PC-3 (cell line): Measurements from ENCODE around the gene NFXL1.

Experiments
- EZH2 ChIP-seq: fragments of 300-600 bp; sonication (generic); IDR thresholded peaks from one replicate; pipeline ENCODE4 v1.6.1; 2017; ENCODE audit warnings: antibody characterized with exemption, mild to moderate bottlenecking, low read length; ENCODE audit not compliant: unreplicated experiment
- TF ChIP-seq, protein P1 (sequence below): fragments of 300-600 bp; sonication (generic); conservative IDR thresholded peaks from 2 replicates; pipeline ENCODE4 v1.5.1; 2017; ENCODE audit warnings: antibody characterized with exemption, low read depth, mild to moderate bottlenecking, low read length

GRCh38 chr4:47915378-47915777 is 995 bp upstream of the NFXL1 start:
- TF ChIP-seq, protein P1, sequence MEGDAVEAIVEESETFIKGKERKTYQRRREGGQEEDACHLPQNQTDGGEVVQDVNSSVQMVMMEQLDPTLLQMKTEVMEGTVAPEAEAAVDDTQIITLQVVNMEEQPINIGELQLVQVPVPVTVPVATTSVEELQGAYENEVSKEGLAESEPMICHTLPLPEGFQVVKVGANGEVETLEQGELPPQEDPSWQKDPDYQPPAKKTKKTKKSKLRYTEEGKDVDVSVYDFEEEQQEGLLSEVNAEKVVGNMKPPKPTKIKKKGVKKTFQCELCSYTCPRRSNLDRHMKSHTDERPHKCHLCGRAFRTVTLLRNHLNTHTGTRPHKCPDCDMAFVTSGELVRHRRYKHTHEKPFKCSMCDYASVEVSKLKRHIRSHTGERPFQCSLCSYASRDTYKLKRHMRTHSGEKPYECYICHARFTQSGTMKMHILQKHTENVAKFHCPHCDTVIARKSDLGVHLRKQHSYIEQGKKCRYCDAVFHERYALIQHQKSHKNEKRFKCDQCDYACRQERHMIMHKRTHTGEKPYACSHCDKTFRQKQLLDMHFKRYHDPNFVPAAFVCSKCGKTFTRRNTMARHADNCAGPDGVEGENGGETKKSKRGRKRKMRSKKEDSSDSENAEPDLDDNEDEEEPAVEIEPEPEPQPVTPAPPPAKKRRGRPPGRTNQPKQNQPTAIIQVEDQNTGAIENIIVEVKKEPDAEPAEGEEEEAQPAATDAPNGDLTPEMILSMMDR = no peak
- TF ChIP-seq EZH2 = no peak
